ENCODE measurements around the gene TCF20. TPM values are rescaled to one million over a fixed set of nuclear protein-coding genes. Genes with fewer than 3 reads are reported as not detected.

The TCF20 gene
- polyA plus RNA-seq, 3 donors = 0.67 to 11.1 (median 0.99) TPM

DNA sequence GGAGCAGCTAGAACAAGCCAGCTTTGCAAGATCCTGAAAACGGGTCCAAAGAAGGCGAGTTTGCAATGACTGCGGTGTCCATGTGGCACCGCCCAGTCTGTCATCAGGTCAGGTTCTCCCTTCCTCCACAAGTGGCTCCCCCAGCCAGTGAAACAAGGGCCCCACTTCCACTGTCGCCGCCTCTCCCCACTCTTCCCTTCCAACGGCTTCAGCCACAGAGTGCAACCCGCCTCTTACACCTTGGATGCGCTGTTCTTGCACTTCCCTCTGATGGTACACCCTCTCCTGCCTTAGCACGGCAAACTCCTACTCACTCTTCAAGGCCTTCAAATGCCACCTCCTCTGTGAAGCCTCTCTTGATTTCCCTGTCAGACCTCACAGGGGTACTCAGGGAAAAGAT lies 10.8 kb upstream of the TCF20 start:
- DNase-seq = no peak
- Histone ChIP-seq H3K27ac (ENCODE audit: low read depth in 1 of 2, low read length in 2 of 2) (no peak overlapping the region), H2AFZ (ENCODE audit: insufficient read depth, low read depth, low read length, poor library complexity, severe bottlenecking) (no peak overlapping the region), H3K9ac (ENCODE audit: insufficient read depth, low read length, poor library complexity, severe bottlenecking) (no peak overlapping the region), H3K4me3 (replicated peaks in 1 of 3; ENCODE audit: low read depth in 2 of 3, low read length in 3 of 3) (no peak overlapping the region), H3K4me1 (ENCODE audit: control insufficient read depth in 1 of 2, insufficient read depth in 2 of 2, low read length in 2 of 2) (peaks cover 7 to 16% of the 10 kb centered on the region in 2 donors), H3K9me3 (replicated peaks in 1 of 2; ENCODE audit: control insufficient read depth in 1 of 2, insufficient read depth in 1 of 2, low read length in 2 of 2) (peaks cover 0 to 6% of the 10 kb centered on the region in 2 donors), H3K27me3 (ENCODE audit: control insufficient read depth in 2 of 2, insufficient read depth in 2 of 2, low read length in 2 of 2) (peaks cover 13 to 38% of the 10 kb centered on the region in 2 donors), H3K36me3 (replicated peaks in 1 of 2; ENCODE audit: control insufficient read depth in 1 of 2, insufficient read depth in 2 of 2, low read length in 2 of 2) (no peaks in the 10 kb centered on the region), H3K79me2 (ENCODE audit: insufficient read depth, low read length) (no peaks in the 10 kb centered on the region), H4K20me1 (ENCODE audit: insufficient read depth, low read length) (no peaks in the 10 kb centered on the region), H3K4me2 (replicated peaks; ENCODE audit: extremely low read depth, low read length, poor library complexity, severe bottlenecking) (no peak overlapping the region)
- Mint-ChIP-seq H3K27ac (no peak overlapping the region), H3K36me3 (peaks cover 0 to 3% of the 10 kb centered on the region in 2 donors), H3K4me1 (peaks cover 13% of the 10 kb centered on the region), H3K27me3 (ENCODE audit: low read depth in 3 of 3) (peaks cover 37 to 74% (median 55%) of the 10 kb centered on the region in 3 donors), H3K9me3 (peaks cover 0 to 7% (median 3%) of the 10 kb centered on the region in 7 donors), H3K4me3 (no peak overlapping the region)
- TF ChIP-seq, protein P1, sequence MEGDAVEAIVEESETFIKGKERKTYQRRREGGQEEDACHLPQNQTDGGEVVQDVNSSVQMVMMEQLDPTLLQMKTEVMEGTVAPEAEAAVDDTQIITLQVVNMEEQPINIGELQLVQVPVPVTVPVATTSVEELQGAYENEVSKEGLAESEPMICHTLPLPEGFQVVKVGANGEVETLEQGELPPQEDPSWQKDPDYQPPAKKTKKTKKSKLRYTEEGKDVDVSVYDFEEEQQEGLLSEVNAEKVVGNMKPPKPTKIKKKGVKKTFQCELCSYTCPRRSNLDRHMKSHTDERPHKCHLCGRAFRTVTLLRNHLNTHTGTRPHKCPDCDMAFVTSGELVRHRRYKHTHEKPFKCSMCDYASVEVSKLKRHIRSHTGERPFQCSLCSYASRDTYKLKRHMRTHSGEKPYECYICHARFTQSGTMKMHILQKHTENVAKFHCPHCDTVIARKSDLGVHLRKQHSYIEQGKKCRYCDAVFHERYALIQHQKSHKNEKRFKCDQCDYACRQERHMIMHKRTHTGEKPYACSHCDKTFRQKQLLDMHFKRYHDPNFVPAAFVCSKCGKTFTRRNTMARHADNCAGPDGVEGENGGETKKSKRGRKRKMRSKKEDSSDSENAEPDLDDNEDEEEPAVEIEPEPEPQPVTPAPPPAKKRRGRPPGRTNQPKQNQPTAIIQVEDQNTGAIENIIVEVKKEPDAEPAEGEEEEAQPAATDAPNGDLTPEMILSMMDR (IDR thresholded peaks at IDR 0.05) = no peak
- WGBS (ENCODE audit: insufficient coverage) = 57% methylated on average over 9 of the region's 10 CpGs
- intact Hi-C loops (cut with micrococcal nuclease) = no loop called here

DNA sequence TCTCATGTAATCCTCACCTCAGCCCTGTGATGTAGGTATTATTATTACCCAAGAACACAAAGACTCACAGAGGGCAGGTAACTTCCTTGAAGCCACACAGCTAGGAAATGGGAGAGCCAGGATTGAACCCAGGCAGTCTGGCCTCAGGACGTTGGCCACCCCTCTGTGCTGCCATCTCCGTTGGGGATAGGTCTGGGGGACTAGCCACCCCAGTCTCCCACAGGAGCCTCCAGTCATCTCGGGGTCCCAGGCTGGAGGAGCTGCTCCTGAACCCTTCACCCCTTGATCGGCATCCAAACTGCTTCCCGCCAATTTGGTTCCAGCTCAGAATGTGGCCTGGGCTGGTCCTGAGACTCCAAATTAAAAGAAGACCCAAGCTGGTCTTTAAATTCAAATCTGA lies 10.4 kb upstream of the TCF20 start:
- TF ChIP-seq, protein P1 (IDR thresholded peaks at IDR 0.05) = no peak
- H3K27ac Mint-ChIP-seq = no peak overlapping the region

More for the DNA sequence above, 10.4 kb upstream of the TCF20 start:
- no peaks in the 10 kb centered on the region for H4K20me1 ChIP-seq (ENCODE audit: insufficient read depth, low read length)
- no peak overlapping the region for H3K9ac ChIP-seq (ENCODE audit: insufficient read depth, low read length, poor library complexity, severe bottlenecking)
- peaks cover 0 to 3% of the 10 kb centered on the region in 2 donors for H3K36me3 Mint-ChIP-seq
- no peak overlapping the region for H2AFZ ChIP-seq (ENCODE audit: insufficient read depth, low read depth, low read length, poor library complexity, severe bottlenecking)
- peaks cover 37 to 75% (median 54%) of the 10 kb centered on the region in 3 donors for H3K27me3 Mint-ChIP-seq (ENCODE audit: low read depth in 3 of 3)
- H3K27ac ChIP-seq (ENCODE audit: low read depth in 1 of 2, low read length in 2 of 2) = no peak overlapping the region
- peaks cover 12% of the 10 kb centered on the region for H3K4me1 Mint-ChIP-seq
- WGBS (ENCODE audit: insufficient coverage) = 98% methylated on average over 5 of the region's 5 CpGs
- intact Hi-C loops (cut with micrococcal nuclease) = no loop called here
- H3K4me2 ChIP-seq (replicated peaks; ENCODE audit: extremely low read depth, low read length, poor library complexity, severe bottlenecking) = no peak overlapping the region
- no peaks in the 10 kb centered on the region for H3K79me2 ChIP-seq (ENCODE audit: insufficient read depth, low read length)
- no peak overlapping the region for H3K4me3 ChIP-seq (replicated peaks in 1 of 3; ENCODE audit: low read depth in 2 of 3, low read length in 3 of 3)
- DNase-seq = no peak
- H3K4me1 ChIP-seq (ENCODE audit: control insufficient read depth in 1 of 2, insufficient read depth in 2 of 2, low read length in 2 of 2) = peaks cover 7 to 16% of the 10 kb centered on the region in 2 donors
- H3K36me3 ChIP-seq (replicated peaks in 1 of 2; ENCODE audit: control insufficient read depth in 1 of 2, insufficient read depth in 2 of 2, low read length in 2 of 2) = no peaks in the 10 kb centered on the region
- H3K9me3 Mint-ChIP-seq = peaks cover 0 to 7% (median 3%) of the 10 kb centered on the region in 7 donors
- peaks cover 0 to 6% of the 10 kb centered on the region in 2 donors for H3K9me3 ChIP-seq (replicated peaks in 1 of 2; ENCODE audit: control insufficient read depth in 1 of 2, insufficient read depth in 1 of 2, low read length in 2 of 2)
- no peak overlapping the region for H3K4me3 Mint-ChIP-seq
- H3K27me3 ChIP-seq (ENCODE audit: control insufficient read depth in 2 of 2, insufficient read depth in 2 of 2, low read length in 2 of 2) = peaks cover 13 to 38% of the 10 kb centered on the region in 2 donors
